GM19023 (cell line): ENCODE measurements around the gene NMRK2.
"Not testable (repeated sequence)": the region's sequence is repeated elsewhere in the genome, so short reads cannot be mapped to it uniquely, and the experiment has no call there.

Source experiments
- ATAC-seq: cut with Tn5 transposase; IDR thresholded peaks from one replicate; pipeline ENCODE4 v1.9.1; 2021; ENCODE audit warnings: mild to moderate bottlenecking, moderate library complexity; ENCODE audit not compliant: unreplicated experiment

Gene NMRK2

GRCh38 chr19:3932931-3933810 lies at the start of gene NMRK2:
NMRK2 (plus strand) TSS chr19:3933069; CDS start chr19:3933672, 603 bp downstream.
- no peak for ATAC-seq

GRCh38 chr19:3890591-3890990 lies 42.3 kb upstream of the NMRK2 start:
- no peak for ATAC-seq

- no peak for ATAC-seq
Measured at GRCh38 chr19:3893509-3894179, 39.2 kb upstream of the NMRK2 start.

- ATAC-seq = not testable (repeated sequence)
Measured at GRCh38 chr19:3894959-3895358, 37.9 kb upstream of the NMRK2 start.

GRCh38 chr19:3895788-3896187 lies 37.1 kb upstream of the NMRK2 start:
- ATAC-seq = no peak

GRCh38 chr19:3897936-3898335 lies 34.9 kb upstream of the NMRK2 start:
- no peak for ATAC-seq

GRCh38 chr19:3898426-3898825 lies 34.4 kb upstream of the NMRK2 start:
- ATAC-seq = no peak

- ATAC-seq = no peak
Measured at GRCh38 chr19:3899531-3900294, 33.2 kb upstream of the NMRK2 start.

GRCh38 chr19:3902317-3902973 lies 30.4 kb upstream of the NMRK2 start:
- ATAC-seq = no peak

GRCh38 chr19:3904233-3904632 lies 28.6 kb upstream of the NMRK2 start:
- ATAC-seq = no peak

GRCh38 chr19:3907626-3908265 lies 25.1 kb upstream of the NMRK2 start:
- no peak for ATAC-seq

GRCh38 chr19:3908266-3909054 lies 24.4 kb upstream of the NMRK2 start:
- ATAC-seq = no peak

- no peak for ATAC-seq
Measured at GRCh38 chr19:3910105-3910504, 22.8 kb upstream of the NMRK2 start.

GRCh38 chr19:3914199-3914598 lies 18.7 kb upstream of the NMRK2 start:
- no peak for ATAC-seq

GRCh38 chr19:3916033-3916432 lies 16.8 kb upstream of the NMRK2 start:
- ATAC-seq = no peak

GRCh38 chr19:3919793-3920192 lies 13.1 kb upstream of the NMRK2 start:
- no peak for ATAC-seq

- no peak for ATAC-seq
Measured at GRCh38 chr19:3923096-3923758, 9.6 kb upstream of the NMRK2 start.

- ATAC-seq = no peak
Measured at GRCh38 chr19:3923912-3924311, 9.0 kb upstream of the NMRK2 start.

GRCh38 chr19:3931041-3931440 lies 1.8 kb upstream of the NMRK2 start:
- no peak for ATAC-seq
